Measurements from ENCODE around the gene PTPRJ. TPM values are rescaled to one million over a fixed set of nuclear protein-coding genes. Genes with fewer than 3 reads are reported as not detected.
A peak's percentile ranks its signal among the peaks of the same experiment; 100 is the strongest.
"Not testable (repeated sequence)": the region's sequence is repeated elsewhere in the genome, so short reads cannot be mapped to it uniquely, and the experiment has no call there.

Gene PTPRJ
- total RNA-seq: 10 to 100 TPM; 12.5 to 33.0 (median 19.8) TPM
- long read RNA-seq, partial matches to known transcripts: 0 of 2 reads
- long read RNA-seq, other reads (novel, unspliced or antisense): 2 of 2 reads

GRCh38 chr11:47980088-47980906 lies at the start of gene PTPRJ:
Gene PTPRJ (plus strand): TSS chr11:47980559. CDS start chr11:47980913, 354 bp downstream.
- intact Hi-C loops (cut with DNase I): no loop called here
- Histone ChIP-seq H3K27me3 (no peaks in the 10 kb centered on the region), H3K36me3 (no peaks in the 10 kb centered on the region), H3K9me3 (no peaks in the 10 kb centered on the region), H3K4me3 (peak within 1 kb of the TSS; percentile 77 to 89 (median 83)), H3K4me1 (peaks cover 0 to 65% (median 13%) of the 10 kb centered on the region in 4 donors), H3K27ac (peak within 1 kb of the TSS; percentile 80 to 93 (median 83))
- DNase-seq (peak; percentile 82 to 85 (median 84)), ATAC-seq (peak; percentile 61 to 81 (median 66))
- 0% methylated on average over 7 of the region's 111 CpGs for WGBS (ENCODE audit: insufficient coverage, low coverage, low lambda C conversion rate, missing lambda C conversion rate)
- TF ChIP-seq, protein P1, sequence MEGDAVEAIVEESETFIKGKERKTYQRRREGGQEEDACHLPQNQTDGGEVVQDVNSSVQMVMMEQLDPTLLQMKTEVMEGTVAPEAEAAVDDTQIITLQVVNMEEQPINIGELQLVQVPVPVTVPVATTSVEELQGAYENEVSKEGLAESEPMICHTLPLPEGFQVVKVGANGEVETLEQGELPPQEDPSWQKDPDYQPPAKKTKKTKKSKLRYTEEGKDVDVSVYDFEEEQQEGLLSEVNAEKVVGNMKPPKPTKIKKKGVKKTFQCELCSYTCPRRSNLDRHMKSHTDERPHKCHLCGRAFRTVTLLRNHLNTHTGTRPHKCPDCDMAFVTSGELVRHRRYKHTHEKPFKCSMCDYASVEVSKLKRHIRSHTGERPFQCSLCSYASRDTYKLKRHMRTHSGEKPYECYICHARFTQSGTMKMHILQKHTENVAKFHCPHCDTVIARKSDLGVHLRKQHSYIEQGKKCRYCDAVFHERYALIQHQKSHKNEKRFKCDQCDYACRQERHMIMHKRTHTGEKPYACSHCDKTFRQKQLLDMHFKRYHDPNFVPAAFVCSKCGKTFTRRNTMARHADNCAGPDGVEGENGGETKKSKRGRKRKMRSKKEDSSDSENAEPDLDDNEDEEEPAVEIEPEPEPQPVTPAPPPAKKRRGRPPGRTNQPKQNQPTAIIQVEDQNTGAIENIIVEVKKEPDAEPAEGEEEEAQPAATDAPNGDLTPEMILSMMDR (IDR thresholded peaks at IDR 0.05): no peak
- TF ChIP-seq POLR2A (IDR thresholded peaks at IDR 0.05): peak; percentile 71

- no peak overlapping the region for H3K4me3 ChIP-seq
- no peaks in the 10 kb centered on the region for H3K27me3 ChIP-seq
- H3K4me1 ChIP-seq: peaks cover 0 to 4% (median 0%) of the 10 kb centered on the region in 4 donors
- H3K27ac ChIP-seq: no peak overlapping the region
- ATAC-seq (no peak), DNase-seq (no peak)
- intact Hi-C loops (cut with DNase I): loop anchor here (5.0 kb wide), 2 partner anchors 175 to 180 kb away; no protein-coding TSS in a partner anchor
- TF ChIP-seq, protein P1 (IDR thresholded peaks at IDR 0.05): no peak
- no peak for TF ChIP-seq POLR2A (IDR thresholded peaks at IDR 0.05)
- H3K9me3 ChIP-seq: no peaks in the 10 kb centered on the region
- no peaks in the 10 kb centered on the region for H3K36me3 ChIP-seq
Measured at GRCh38 chr11:47932544-47932943, 47.8 kb upstream of the PTPRJ start.

GRCh38 chr11:47933797-47934196 lies 46.6 kb upstream of the PTPRJ start:
- intact Hi-C loops (cut with DNase I): loop anchor here (5.0 kb wide), 2 partner anchors 174 to 179 kb away; no protein-coding TSS in a partner anchor
- DNase-seq, H3K4me3 ChIP-seq, ATAC-seq, H3K36me3 ChIP-seq, H3K27ac ChIP-seq, H3K9me3 ChIP-seq, H3K27me3 ChIP-seq: not testable (repeated sequence)
- H3K4me1 ChIP-seq: peaks cover 0 to 14% (median 4%) of the 10 kb centered on the region in 4 donors
- WGBS (ENCODE audit: insufficient coverage, low coverage, low lambda C conversion rate, missing lambda C conversion rate): 65% methylated on average over 9 of the region's 12 CpGs

DNA sequence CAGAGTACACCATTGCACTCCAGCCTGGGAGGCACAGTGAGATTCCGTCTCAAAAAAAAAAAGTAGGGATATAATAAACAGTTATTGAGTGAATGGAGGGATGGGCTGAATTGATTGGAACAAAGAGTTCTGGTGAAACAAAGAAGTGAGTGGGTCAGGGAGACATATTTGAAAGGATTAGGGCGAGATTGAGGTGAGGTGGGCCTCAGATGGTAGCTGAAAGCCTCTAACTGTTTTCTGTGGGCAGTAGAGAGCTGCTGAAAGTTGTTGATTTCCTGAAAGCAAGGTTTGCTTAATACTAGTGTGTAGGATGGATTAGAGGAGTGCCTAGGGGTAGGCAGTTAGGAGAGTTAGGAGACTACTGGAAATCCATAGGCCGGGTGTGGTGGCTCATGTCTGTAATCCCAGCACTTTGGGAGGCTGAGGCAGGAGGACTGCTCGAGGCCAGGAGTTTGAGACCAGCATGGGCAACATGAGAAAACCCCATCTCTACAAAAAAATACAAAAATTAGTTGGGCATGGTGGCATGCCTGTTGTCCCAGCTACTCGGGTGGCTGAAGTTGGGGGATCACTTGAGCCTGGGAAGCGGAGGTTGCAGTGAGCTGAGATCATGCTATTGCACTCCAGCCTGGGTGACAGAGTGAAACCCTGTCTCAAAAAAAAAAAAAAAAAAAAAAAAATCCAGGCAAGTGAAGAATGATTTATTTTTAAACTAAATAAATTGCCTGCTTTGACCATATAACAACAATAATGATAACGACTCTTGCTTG lies 41.4 kb upstream of the PTPRJ start:
- no peaks in the 10 kb centered on the region for H3K9me3 ChIP-seq
- intact Hi-C loops (cut with DNase I): no loop called here
- DNase-seq (no peak), ATAC-seq (no peak)
- peak overlapping the region in 1 of 3 donors; percentile 79 for H3K27ac ChIP-seq
- no peak overlapping the region for H3K4me3 ChIP-seq
- H3K27me3 ChIP-seq: no peaks in the 10 kb centered on the region
- WGBS (ENCODE audit: insufficient coverage, low coverage, low lambda C conversion rate, missing lambda C conversion rate): 90% methylated on average over 7 of the region's 7 CpGs
- no peak for TF ChIP-seq POLR2A (IDR thresholded peaks at IDR 0.05)
- TF ChIP-seq, protein P1 (IDR thresholded peaks at IDR 0.05): no peak
- peaks cover 0 to 35% (median 6%) of the 10 kb centered on the region in 4 donors for H3K4me1 ChIP-seq
- H3K36me3 ChIP-seq: no peaks in the 10 kb centered on the region

Data from right lobe of liver (tissue), 6 donors.